Fibroblast of pulmonary artery (primary cell): ENCODE measurements around the gene CGNL1.

ENCODE experiments used
- DNase-seq: peaks from one replicate; pipeline ENCODE4 v3.0.0-alpha.2; 2010; ENCODE audit warnings: low read depth
- H3K4me3 ChIP-seq: replicated peaks from 2 replicates; pipeline ENCODE4 v1.5.1; 2011; ENCODE audit warnings: low read depth, mild to moderate bottlenecking, control low read depth, low read length, moderate library complexity
- TF ChIP-seq, protein P1 (sequence below): IDR thresholded peaks from 2 replicates; pipeline ENCODE4 v1.5.1; 2011; ENCODE audit warnings: mild to moderate bottlenecking, control low read depth, low read length, inconsistent platforms; ENCODE audit errors: missing control alignments

CGNL1 gene

DNA sequence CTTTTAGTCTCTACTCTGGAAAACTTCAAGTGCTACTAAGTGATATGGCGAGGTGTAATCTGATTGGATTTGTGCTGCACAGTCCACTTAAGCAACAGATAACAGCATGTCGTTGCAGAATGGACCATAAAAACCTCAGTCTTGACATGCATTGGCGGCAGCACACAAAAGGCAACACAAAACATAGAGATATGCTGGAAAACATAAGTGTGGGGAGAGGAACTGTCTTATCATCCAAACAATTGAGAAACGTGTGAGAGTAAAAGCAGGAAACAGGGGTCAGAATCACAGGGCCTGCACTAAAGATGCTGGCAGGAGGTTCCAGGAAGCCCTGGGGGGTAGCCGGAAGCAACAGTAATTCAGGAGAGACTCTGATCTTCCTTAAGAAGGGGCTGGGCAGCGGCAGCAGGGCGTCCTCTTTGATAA, 82.1 kb downstream of the CGNL1 start:
- TF ChIP-seq, protein P1, sequence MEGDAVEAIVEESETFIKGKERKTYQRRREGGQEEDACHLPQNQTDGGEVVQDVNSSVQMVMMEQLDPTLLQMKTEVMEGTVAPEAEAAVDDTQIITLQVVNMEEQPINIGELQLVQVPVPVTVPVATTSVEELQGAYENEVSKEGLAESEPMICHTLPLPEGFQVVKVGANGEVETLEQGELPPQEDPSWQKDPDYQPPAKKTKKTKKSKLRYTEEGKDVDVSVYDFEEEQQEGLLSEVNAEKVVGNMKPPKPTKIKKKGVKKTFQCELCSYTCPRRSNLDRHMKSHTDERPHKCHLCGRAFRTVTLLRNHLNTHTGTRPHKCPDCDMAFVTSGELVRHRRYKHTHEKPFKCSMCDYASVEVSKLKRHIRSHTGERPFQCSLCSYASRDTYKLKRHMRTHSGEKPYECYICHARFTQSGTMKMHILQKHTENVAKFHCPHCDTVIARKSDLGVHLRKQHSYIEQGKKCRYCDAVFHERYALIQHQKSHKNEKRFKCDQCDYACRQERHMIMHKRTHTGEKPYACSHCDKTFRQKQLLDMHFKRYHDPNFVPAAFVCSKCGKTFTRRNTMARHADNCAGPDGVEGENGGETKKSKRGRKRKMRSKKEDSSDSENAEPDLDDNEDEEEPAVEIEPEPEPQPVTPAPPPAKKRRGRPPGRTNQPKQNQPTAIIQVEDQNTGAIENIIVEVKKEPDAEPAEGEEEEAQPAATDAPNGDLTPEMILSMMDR: no peak

DNA sequence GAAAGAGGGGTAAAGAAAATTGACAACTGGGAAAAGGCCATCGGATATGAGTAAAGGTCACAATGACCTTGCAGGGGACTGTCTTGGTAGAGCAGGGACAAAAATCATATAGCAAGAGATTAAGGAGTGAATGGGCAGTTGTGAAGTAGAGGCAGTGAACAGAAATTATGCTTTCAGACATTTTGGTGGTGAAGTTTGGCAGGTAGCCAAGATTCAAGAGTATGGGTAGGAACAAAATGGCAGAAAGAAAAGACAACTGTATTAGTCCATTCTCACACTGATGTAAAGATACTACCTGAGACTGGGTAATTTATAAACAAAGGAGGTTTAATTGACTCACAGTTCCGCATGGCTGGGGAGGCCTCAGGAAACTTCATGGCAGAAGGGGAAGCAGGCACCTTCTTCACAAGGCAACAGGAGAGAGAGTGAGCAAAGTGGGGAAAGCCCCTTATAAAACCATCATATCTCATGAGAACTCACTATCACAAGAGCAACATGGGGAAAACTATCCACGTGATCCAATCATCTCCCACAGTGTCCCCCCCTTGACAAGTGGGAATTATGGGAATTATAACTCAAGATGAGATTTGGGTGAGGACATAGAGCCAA, 84.0 kb downstream of the CGNL1 start:
- H3K4me3 ChIP-seq: no peak overlapping the region
- TF ChIP-seq, protein P1: no peak
- DNase-seq: no peak

More for the DNA sequence above, 82.1 kb downstream of the CGNL1 start:
- peak; percentile 84 for DNase-seq
- no peak overlapping the region for H3K4me3 ChIP-seq

DNA sequence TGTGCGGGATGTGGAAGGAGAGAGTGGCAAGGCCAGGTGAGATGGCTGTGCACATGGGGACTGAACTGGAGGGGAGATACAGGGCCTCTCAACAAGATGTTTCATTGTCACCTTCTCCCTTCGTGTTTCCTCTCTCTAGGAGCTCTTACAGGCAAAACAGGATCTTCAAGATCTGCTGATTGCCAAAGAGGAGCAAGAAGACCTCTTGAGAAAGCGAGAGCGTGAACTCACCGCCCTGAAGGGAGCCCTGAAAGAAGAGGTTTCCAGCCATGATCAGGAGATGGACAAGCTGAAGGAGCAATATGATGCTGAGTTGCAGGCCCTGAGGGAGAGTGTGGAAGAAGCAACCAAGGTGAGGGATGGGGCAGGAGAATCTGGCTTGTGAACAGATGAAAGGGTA, 85.2 kb downstream of the CGNL1 start:
- no peak for DNase-seq
- H3K4me3 ChIP-seq: no peak overlapping the region
- TF ChIP-seq, protein P1: no peak

DNA sequence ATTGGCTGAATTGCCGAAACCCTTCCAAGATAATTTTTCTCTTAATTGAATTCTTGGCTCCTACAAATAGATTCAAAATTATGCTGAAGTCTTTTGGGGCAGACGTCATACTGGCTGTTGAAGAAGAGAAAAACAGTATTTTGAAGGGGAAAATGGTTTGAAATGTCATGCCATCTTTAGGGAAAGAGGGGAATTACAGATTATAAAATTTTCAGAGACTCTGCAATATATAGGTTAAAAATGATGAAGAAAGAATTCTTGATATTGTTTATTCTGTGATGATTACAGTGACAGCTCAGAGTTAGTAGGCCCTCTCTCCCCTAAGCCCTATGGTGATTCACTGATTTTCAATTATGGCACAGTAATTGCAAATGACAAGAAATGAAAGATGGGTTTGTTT, 86.1 kb downstream of the CGNL1 start:
- no peak overlapping the region for H3K4me3 ChIP-seq
- DNase-seq: peak; percentile 33
- TF ChIP-seq, protein P1: peak; percentile 45

DNA sequence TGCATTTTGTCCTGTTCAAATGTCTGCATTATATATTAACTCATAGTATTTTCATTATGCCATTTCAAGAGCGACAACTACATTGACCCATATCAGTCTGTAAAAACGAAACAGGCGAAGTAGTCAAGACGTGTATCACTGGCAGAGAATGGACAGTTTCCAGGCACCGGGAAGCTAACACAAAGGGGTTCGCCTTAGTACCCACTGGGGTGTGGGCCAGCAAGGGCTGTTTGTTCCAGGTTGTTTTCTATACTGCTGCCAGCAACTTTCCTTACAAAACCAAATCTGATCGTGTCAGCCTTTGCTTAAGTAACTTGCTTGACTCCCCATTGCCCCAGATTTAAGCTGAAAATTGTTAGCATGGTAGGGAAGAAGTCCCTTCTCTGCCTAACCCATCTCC, 87.1 kb downstream of the CGNL1 start:
- H3K4me3 ChIP-seq: no peak overlapping the region
- TF ChIP-seq, protein P1: no peak
- DNase-seq: no peak

DNA sequence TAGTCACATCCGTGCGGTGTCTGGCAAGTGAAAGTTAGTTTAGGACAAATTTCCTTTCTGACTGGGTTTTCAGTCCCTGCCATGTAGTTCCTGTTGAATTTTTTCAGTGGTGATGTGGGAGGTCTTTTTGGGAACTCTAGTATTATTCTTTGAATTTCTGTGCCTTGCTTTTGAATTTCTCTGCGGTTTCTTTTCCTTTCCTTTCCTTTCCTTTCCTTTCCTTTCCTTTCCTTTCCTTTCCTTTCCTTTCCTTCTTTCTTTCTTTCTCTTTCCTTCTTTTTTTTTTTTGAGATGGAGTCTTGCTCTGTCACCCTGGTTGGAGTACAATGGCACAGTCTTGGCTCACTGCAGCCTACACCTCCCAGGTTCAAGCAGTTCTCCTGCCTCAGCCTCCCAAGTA, 88.2 kb downstream of the CGNL1 start:
- DNase-seq: no peak
- no peak overlapping the region for H3K4me3 ChIP-seq
- TF ChIP-seq, protein P1: no peak

DNA sequence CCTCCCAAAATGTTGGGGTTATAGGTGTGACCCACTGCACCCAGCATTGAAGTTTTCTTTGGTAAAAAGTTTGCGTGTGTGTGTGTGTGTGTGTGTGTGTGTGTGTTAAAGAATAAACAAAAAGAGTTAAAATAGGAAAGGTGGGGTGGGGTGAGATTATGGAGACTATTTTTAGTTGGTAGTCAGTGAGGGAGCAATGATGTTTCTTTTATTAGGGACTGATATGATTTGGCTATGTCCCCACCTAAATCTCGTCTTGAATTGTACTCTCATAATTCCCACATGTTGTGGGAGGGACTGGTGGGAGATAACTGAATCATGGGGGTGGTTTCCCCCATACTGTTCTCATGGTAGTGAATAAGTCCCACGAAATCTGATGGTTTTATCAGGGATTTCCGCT, 92.2 kb downstream of the CGNL1 start:
- H3K4me3 ChIP-seq: no peak overlapping the region
- TF ChIP-seq, protein P1: no peak
- DNase-seq: no peak
